ENCODE data around the gene TMEM119. TPM values are rescaled to one million over a fixed set of nuclear protein-coding genes. Genes with fewer than 3 reads are reported as not detected.

Gene TMEM119
- total and polyA plus RNA-seq, 2 of the 4 experiments (the other 2 are of a cell fraction): 8.1 to 9.2 TPM

DNA sequence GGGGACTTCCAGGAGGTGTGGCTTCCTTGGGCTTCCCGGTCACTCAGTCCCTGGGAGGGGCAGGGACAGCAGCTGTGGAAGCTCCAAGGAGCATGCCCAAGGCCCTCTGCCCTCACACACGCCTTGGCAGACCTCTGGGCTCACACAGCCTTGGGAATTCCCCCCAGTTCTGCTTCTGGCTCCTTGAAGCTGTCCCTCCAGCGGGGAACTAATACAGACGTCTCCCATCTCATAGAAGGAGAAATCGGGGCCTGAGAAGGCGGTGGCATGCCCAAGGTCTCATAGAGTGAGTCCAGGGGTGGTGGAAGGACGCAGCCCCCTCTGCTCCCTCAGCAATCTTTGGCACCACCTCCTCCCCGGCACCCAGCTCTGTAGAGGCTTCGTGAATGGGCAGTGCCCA lies 15.7 kb upstream of the TMEM119 start:
- Histone ChIP-seq H2BK15ac (ENCODE audit: low read depth, low read length) (no peak overlapping the region), H3K9ac (ENCODE audit: low read depth, low read length) (no peak overlapping the region), H3K36me3 (ENCODE audit: control insufficient read depth, insufficient read depth, low read length) (no peaks in the 10 kb centered on the region), H2AFZ (replicated peaks; ENCODE audit: low read length, poor library complexity) (no peak overlapping the region), H3K56ac (ENCODE audit: extremely low read depth, insufficient read depth, low read length) (no peak overlapping the region), H3K4me3 (ENCODE audit: insufficient read depth, low read depth, low read length) (no peak overlapping the region), H3K27me3 (ENCODE audit: control insufficient read depth, insufficient read depth, low read length) (no peaks in the 10 kb centered on the region), H2AK5ac (ENCODE audit: low read depth, low read length) (peak overlapping the region; percentile 5; the same call in 1 of the 2 replicates), H4K20me1 (ENCODE audit: insufficient read depth, low read length) (no peaks in the 10 kb centered on the region), H2BK20ac (ENCODE audit: low read depth, low read length) (no peak overlapping the region), H3K18ac (ENCODE audit: low read depth, low read length) (no peak overlapping the region), H2BK5ac (ENCODE audit: low read depth, low read length, poor library complexity, severe bottlenecking) (no peak overlapping the region), H3K4ac (ENCODE audit: low read depth, low read length) (peak overlapping the region; percentile 2; the same call in 1 of the 2 replicates), H3K79me1 (ENCODE audit: low read depth in 1 of 2, low read length in 2 of 2) (peaks cover 0 to 5% of the 10 kb centered on the region in 2 experiments; a peak in 1 of 4 replicates), H3K27ac (ENCODE audit: insufficient read depth, low read length) (no peak overlapping the region), H2BK120ac (ENCODE audit: low read depth, low read length) (peak overlapping the region; percentile 5; the same call in 1 of the 2 replicates), H4K91ac (ENCODE audit: insufficient read depth, low read depth, low read length) (no peak overlapping the region), H4K8ac (ENCODE audit: low read depth in 2 of 2, low read length in 2 of 2) (no peak overlapping the region), H4K5ac (ENCODE audit: low read depth, low read length) (no peak overlapping the region), H2AK9ac (replicated peaks; ENCODE audit: low read depth, low read length, poor library complexity) (no peak overlapping the region), H3K14ac (replicated peaks; ENCODE audit: low read depth, low read length) (no peak overlapping the region), H3K23ac (ENCODE audit: low read depth, low read length) (no peak overlapping the region), H3K4me1 (ENCODE audit: control insufficient read depth, insufficient read depth, low read length) (peaks cover 15% of the 10 kb centered on the region), H3K9me3 (ENCODE audit: control insufficient read depth, insufficient read depth, low read length) (peaks cover 3% of the 10 kb centered on the region; the same call in 1 of the 2 replicates), H3K9me1 (ENCODE audit: insufficient read depth, low read length) (peaks cover 6% of the 10 kb centered on the region; the same call in 1 of the 2 replicates), H3K4me2 (ENCODE audit: low read depth, low read length) (no peak overlapping the region)
- in situ Hi-C loops (cut with MboI; ENCODE audit: low sequenced_read_pairs) (no loop called here), intact Hi-C loops (cut with micrococcal nuclease) (no loop called here), dilution Hi-C loops (cut with HindIII; ENCODE audit: low sequenced_read_pairs, unreplicated experiment) (no loop called here)
- ChIA-PET POLR2A (ENCODE audit: unreplicated experiment) (no interaction called here), CTCF (interaction anchor here (0.6 kb wide), 1 partner anchor 40 kb away, joined by 8 read pairs; no protein-coding TSS in a partner anchor)
- DNase-seq: no peak
- BruUV-seq (replicated peaks): no TSS peak
- WGBS, 2 experiments (ENCODE audit: extremely low coverage in 2 of 2, insufficient read length in 1 of 2): 20% methylated on average over 1 of the region's 9 CpGs; no CpG with 5 or more reads in 1 of the 2 experiments
- TF ChIP-seq CEBPB (IDR thresholded peaks at IDR 0.05; ENCODE audit: low read depth, low read length) (no peak), MXI1 (IDR thresholded peaks at IDR 0.05; ENCODE audit: borderline replicate concordance, low read depth, low read length) (no peak), RCOR1 (IDR thresholded peaks at IDR 0.05; ENCODE audit: insufficient replicate concordance, low read length) (no peak), SMC3 (IDR thresholded peaks at IDR 0.05; ENCODE audit: low read depth, low read length) (no peak)
- no peak for ATAC-seq (ENCODE audit: low read depth)

All from IMR-90 (cell line).